T-cell (primary cell): ENCODE measurements around the gene NTM. TPM values are rescaled to one million over a fixed set of nuclear protein-coding genes. Genes with fewer than 3 reads are reported as not detected.

Experiments used
- ATAC-seq, 4 experiments: fragments of 200-7000 bp in 3 of 4; fragments of 150-1000 bp in 1 of 4; cut with Tn5 transposase; replicated peaks in 1 of 4; 1 replicate in 3 of 4; 2 replicates in 1 of 4; pipeline ENCODE4 v1.10.0; 2021; ENCODE audit warnings: moderate library complexity in 3 of 4, mild to moderate bottlenecking in 2 of 4, moderate number of reproducible peaks in 1 of 4
- CTCF ChIA-PET, 2 donors: fragments of 300-600 bp; sonication (Branson Sonifier 250); formaldehyde crosslinking; loops; one replicate each; lab custom pipeline; 2022; ENCODE audit warnings: antibody characterized with exemption in 2 of 2; lab: Charles Lee
- POLR2A ChIA-PET, 2 donors: fragments of 300-600 bp; sonication (Branson Sonifier 250); formaldehyde crosslinking; loops; one replicate each; lab custom pipeline; 2022; ENCODE audit warnings: antibody characterized with exemption in 2 of 2; lab: Charles Lee
- DNase-seq, 35 experiments: peaks; one replicate each; pipeline versions ENCODE4 v3.0.0 to v3.0.0-alpha.2; 2013 to 2023
- H3K27ac ChIP-seq: one replicate; pipeline ENCODE4 v1.5.1; 2013; ENCODE audit warnings: low read length
- H3K27me3 ChIP-seq, 2 experiments: replicated peaks in 1 of 2; 1 replicate in 1 of 2; 2 replicates in 1 of 2; pipeline versions ENCODE4 v1.6.1 to v1.7.0; 2013; ENCODE audit warnings: low read length in 1 of 2, mixed read lengths in 1 of 2; ENCODE audit not compliant: control insufficient read depth in 2 of 2, insufficient read depth in 2 of 2; ENCODE audit errors: extremely low read depth in 1 of 2
- H3K36me3 ChIP-seq, 2 donors: 1 replicate in 1 of 2; 2 replicates in 1 of 2; pipeline versions ENCODE4 v1.6.1 to v1.7.0; 2013; ENCODE audit warnings: low read length in 1 of 2; ENCODE audit not compliant: control insufficient read depth in 2 of 2, insufficient read depth in 1 of 2; ENCODE audit errors: extremely low read depth in 1 of 2
- H3K4me1 ChIP-seq, 2 experiments: 1 replicate in 1 of 2; 2 replicates in 1 of 2; pipeline versions ENCODE4 v1.6.1 to v1.7.0; 2013; ENCODE audit warnings: low read length in 2 of 2, mixed read lengths in 1 of 2; ENCODE audit not compliant: insufficient read depth in 2 of 2, control insufficient read depth in 1 of 2; ENCODE audit errors: extremely low read depth in 1 of 2
- H3K4me3 ChIP-seq, 2 donors: 1 replicate in 1 of 2; 2 replicates in 1 of 2; pipeline versions ENCODE4 v1.5.1 to v1.7.0; 2013; ENCODE audit warnings: mild to moderate bottlenecking in 2 of 2, low read length in 1 of 2, moderate library complexity in 1 of 2; ENCODE audit not compliant: control insufficient read depth in 1 of 2; ENCODE audit errors: extremely low read depth in 1 of 2
- H3K9me3 ChIP-seq: 2 replicates; pipeline ENCODE4 v1.7.0; 2013
- H3K27ac Mint-ChIP-seq, 2 donors: one replicate each; pipeline ENCODE4 v1.8.0; 2020 to 2021; ENCODE audit warnings: mild to moderate bottlenecking in 2 of 2, mixed read lengths in 2 of 2
- H3K27me3 Mint-ChIP-seq, 2 donors: one replicate each; pipeline ENCODE4 v1.8.0; 2021 to 2022; ENCODE audit warnings: mixed read lengths in 2 of 2
- H3K36me3 Mint-ChIP-seq: one replicate; pipeline ENCODE4 v1.8.0; 2021; ENCODE audit warnings: mixed read lengths
- H3K4me1 Mint-ChIP-seq, 3 donors: one replicate each; pipeline ENCODE4 v1.8.0; 2020 to 2022; ENCODE audit warnings: mixed read lengths in 3 of 3, mild to moderate bottlenecking in 1 of 3
- H3K4me3 Mint-ChIP-seq, 3 donors: one replicate each; pipeline ENCODE4 v1.8.0; 2020 to 2022; ENCODE audit warnings: mild to moderate bottlenecking in 3 of 3, mixed read lengths in 3 of 3, moderate library complexity in 3 of 3
- H3K9me3 Mint-ChIP-seq, 3 donors: one replicate each; pipeline ENCODE4 v1.8.0; 2020 to 2022; ENCODE audit warnings: mixed read lengths in 3 of 3
- WGBS: methylation state at CpG from one replicate; pipeline ENCODE4 v1.1.5; 2013; ENCODE audit warnings: missing lambda C conversion rate; ENCODE audit not compliant: insufficient coverage; 5-methylcytosine and 5-hydroxymethylcytosine counted together
- total RNA-seq, 35 experiments: library from RNA in 6 of 35; stranded (reverse) in 6 of 35; fragments of 120-200 nt in 1 of 35; gene quantifications; one replicate each; pipeline versions ENCODE4 v1.2.1 to v1.2.4 and lab custom pipeline; 2013 to 2026

Gene NTM
- total RNA-seq, 5 donors from 2014 or later (not counting 1 experiment from before 2014, with no cell fraction given): not detected

DNA sequence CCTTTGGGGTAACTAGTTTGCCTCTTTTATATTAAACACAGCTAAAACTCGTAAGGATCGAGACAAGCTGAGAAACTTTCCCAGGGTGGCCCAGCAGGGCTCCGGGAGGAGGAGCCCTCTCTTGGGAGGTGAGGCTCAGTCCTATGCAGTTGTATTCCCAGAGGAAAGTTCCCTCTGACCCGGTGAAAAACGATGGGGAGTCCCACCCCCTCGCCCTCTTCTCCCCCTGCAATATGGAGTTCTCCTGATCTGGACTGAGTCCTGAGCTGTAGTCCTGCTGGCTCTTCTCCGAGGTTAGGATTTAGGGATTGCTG is 1.3 kb downstream of the NTM start:
- H3K27me3 ChIP-seq: peaks cover 2 to 15% of the 10 kb centered on the region in 2 experiments
- H3K27ac ChIP-seq: no peak overlapping the region
- DNase-seq: no peak
- no peak overlapping the region for H3K27ac Mint-ChIP-seq
- no peak overlapping the region for H3K4me3 Mint-ChIP-seq
- no peaks in the 10 kb centered on the region for H3K9me3 ChIP-seq
- H3K36me3 Mint-ChIP-seq: no peaks in the 10 kb centered on the region
- no peaks in the 10 kb centered on the region for H3K4me1 Mint-ChIP-seq
- no peak for ATAC-seq
- no peaks in the 10 kb centered on the region for H3K36me3 ChIP-seq
- ChIA-PET POLR2A (no interaction called here), CTCF (no interaction called here)
- WGBS: no CpG with 5 or more reads among the region's 7 CpGs
- H3K4me3 ChIP-seq: no peak overlapping the region
- no peaks in the 10 kb centered on the region for H3K4me1 ChIP-seq
- peaks cover 5% of the 10 kb centered on the region in 2 donors for H3K27me3 Mint-ChIP-seq
- peaks cover 0 to 4% (median 3%) of the 10 kb centered on the region in 3 donors for H3K9me3 Mint-ChIP-seq

DNA sequence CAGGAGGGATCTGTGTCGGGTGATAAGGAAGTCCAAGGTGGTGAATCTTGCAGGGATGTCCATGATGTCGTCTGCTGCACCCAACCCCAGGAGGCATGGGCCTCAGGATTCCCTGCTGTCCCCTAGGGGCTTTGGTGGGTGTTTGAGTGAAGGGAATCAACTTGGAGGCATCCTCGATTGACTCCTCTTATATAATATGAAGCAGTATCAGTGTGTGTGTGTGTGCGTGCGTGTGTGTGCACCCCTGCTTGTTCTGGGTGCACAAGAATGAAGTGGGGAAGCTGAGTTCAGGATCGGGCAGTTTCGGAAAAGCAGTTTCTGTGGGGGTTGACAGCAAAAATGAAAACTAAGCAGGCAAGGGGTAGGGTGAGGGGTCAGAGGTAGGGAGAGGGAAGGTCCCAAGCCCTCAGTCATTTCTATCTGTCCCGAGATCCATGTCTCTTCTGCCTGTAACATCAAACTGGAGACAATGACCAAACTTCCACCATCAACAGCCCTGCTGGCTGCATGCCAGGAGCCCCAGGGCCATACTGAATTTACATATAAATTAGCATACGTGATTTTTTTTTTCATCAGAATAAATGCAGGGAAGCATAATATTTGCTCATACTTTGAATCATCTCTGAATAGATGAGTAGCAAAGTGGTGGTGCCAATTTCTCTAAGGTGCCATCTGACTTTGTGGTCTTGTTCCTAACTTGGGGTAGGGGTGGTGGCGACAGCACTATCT is 2.0 kb downstream of the NTM start:
- POLR2A ChIA-PET: no interaction called here
- H3K9me3 Mint-ChIP-seq: peaks cover 0 to 4% (median 3%) of the 10 kb centered on the region in 3 donors
- no peak for ATAC-seq
- no peaks in the 10 kb centered on the region for H3K36me3 Mint-ChIP-seq
- H3K4me3 ChIP-seq: no peak overlapping the region
- H3K27me3 Mint-ChIP-seq: peaks cover 5% of the 10 kb centered on the region in 2 donors
- WGBS: 83% methylated on average over 4 of the region's 10 CpGs
- H3K27me3 ChIP-seq: peaks cover 2 to 15% of the 10 kb centered on the region in 2 experiments
- no peaks in the 10 kb centered on the region for H3K4me1 Mint-ChIP-seq
- CTCF ChIA-PET: no interaction called here
- H3K4me3 Mint-ChIP-seq: no peak overlapping the region
- no peaks in the 10 kb centered on the region for H3K36me3 ChIP-seq
- no peak overlapping the region for H3K27ac Mint-ChIP-seq
- no peak overlapping the region for H3K27ac ChIP-seq
- DNase-seq: no peak
- no peaks in the 10 kb centered on the region for H3K9me3 ChIP-seq
- no peaks in the 10 kb centered on the region for H3K4me1 ChIP-seq

DNA sequence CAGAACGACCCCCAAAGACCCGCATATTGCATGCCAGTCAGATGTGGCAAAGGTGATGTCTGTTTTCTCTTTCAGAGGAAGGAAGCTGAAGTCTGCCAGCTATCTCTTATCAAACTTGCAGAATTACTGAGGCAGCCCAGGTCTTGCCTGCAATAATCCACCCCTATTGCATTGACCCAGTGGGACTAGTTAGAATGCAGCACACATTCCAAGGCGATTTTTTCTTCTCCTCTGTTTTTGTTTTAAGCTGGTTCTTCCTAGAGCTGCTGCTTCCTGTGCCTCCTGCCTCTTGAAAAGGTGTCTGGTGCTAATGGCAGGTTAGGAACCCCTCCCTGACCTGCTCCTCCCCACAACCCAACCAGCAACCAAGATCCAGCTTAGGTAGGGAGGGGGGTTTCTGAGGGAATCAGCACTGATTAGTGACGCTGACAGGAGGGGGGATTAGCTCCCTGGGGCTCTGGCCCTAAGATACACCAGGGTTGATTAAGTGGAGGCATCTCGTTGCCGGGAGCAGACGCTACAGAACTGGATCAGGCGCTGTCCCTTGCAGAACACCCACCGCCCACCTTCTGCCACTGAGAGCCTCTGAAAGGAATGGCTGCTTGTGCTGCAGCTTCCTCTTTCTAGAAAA is 2.8 kb downstream of the NTM start:
- DNase-seq (no peak), ATAC-seq (no peak)
- 64% methylated on average over 3 of the region's 9 CpGs for WGBS
- no peak overlapping the region for H3K4me3 Mint-ChIP-seq
- no peak overlapping the region for H3K4me3 ChIP-seq
- no peak overlapping the region for H3K27ac ChIP-seq
- peaks cover 5% of the 10 kb centered on the region in 2 donors for H3K27me3 Mint-ChIP-seq
- H3K9me3 Mint-ChIP-seq: peaks cover 0 to 4% (median 3%) of the 10 kb centered on the region in 3 donors
- no peaks in the 10 kb centered on the region for H3K36me3 ChIP-seq
- H3K36me3 Mint-ChIP-seq: no peaks in the 10 kb centered on the region
- H3K27me3 ChIP-seq: peaks cover 2 to 15% of the 10 kb centered on the region in 2 experiments
- ChIA-PET POLR2A (no interaction called here), CTCF (no interaction called here)
- no peaks in the 10 kb centered on the region for H3K9me3 ChIP-seq
- no peak overlapping the region for H3K27ac Mint-ChIP-seq
- no peaks in the 10 kb centered on the region for H3K4me1 ChIP-seq
- H3K4me1 Mint-ChIP-seq: no peaks in the 10 kb centered on the region

DNA sequence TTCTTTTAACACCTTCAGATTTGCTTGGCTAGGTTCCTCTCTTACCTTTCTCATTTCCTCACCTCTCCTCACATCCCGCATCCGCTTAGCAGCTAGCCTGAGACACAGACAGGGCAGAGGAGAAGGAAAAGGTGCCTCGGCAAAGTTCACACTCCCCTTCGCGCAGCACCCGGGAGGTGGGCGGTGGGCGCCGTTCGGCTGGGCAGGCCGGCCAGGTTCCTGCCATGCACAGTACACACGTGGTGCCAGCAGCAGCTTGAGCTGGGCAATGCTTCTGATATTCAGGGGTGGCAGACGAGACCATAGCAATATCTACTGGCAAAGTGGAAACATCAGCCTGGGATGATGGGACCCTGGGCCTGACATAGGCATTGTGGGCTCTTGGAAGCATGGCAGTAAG is 3.3 kb downstream of the NTM start:
- Mint-ChIP-seq H3K4me3 (no peak overlapping the region), H3K36me3 (no peaks in the 10 kb centered on the region), H3K27me3 (peaks cover 5% of the 10 kb centered on the region in 2 donors), H3K9me3 (peaks cover 0 to 3% (median 3%) of the 10 kb centered on the region in 3 donors), H3K4me1 (no peaks in the 10 kb centered on the region), H3K27ac (no peak overlapping the region)
- no peak for ATAC-seq
- WGBS: 83% methylated on average over 13 of the region's 13 CpGs
- H3K27ac ChIP-seq: no peak overlapping the region
- no peaks in the 10 kb centered on the region for H3K9me3 ChIP-seq
- CTCF ChIA-PET: no interaction called here
- no peaks in the 10 kb centered on the region for H3K36me3 ChIP-seq
- POLR2A ChIA-PET: no interaction called here
- no peak for DNase-seq
- peaks cover 2 to 15% of the 10 kb centered on the region in 2 experiments for H3K27me3 ChIP-seq
- no peak overlapping the region for H3K4me3 ChIP-seq
- H3K4me1 ChIP-seq: no peaks in the 10 kb centered on the region

DNA sequence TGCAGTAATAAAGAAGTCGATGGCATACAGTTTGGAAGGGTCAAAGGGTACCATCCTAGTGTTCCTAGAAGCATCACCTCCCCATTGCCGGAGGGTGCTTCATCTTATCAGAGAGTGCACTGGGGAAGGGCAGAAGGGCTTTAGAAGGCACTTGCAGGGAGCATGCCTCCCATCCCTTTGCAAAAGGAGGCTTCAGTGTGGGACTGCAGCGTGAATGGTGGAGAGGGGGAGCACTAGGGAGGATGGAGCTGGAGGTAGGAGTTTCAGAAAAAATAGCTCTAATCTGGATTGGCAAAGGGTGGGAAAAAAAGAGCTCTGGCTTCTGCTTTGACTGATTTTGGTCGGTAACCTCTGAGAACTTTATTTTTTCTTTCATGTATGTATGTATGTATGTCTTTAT is 5.0 kb downstream of the NTM start:
- 38% methylated on average over 1 of the region's 4 CpGs for WGBS

DNA sequence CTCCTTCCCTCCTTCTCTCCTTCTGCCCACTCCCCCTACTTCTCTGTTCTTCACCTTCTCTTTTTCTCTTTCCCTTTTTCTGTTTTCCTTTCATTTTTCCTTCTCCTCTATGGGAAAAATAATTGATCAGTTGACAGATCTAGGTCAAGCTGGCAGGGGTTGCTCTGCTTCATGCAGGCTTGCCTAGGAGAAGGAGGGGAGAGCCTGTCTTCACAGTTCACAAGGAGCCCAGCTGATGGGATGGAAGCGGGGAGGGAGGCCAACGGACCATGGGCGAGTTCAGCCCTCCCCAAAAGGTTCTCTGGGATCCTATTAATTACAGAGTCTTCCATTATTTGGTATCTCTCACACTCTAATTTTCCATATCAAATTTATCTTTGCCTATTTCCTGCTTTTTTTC is 5.5 kb downstream of the NTM start:
- WGBS: 61% methylated on average over 3 of the region's 3 CpGs
- no peak for ATAC-seq
- H3K27ac ChIP-seq: no peak overlapping the region
- DNase-seq: no peak
- no peaks in the 10 kb centered on the region for H3K36me3 Mint-ChIP-seq
- H3K27ac Mint-ChIP-seq: no peak overlapping the region
- H3K9me3 ChIP-seq: no peaks in the 10 kb centered on the region
- peaks cover 0 to 15% of the 10 kb centered on the region in 2 experiments for H3K27me3 ChIP-seq
- no peak overlapping the region for H3K4me3 ChIP-seq
- no peaks in the 10 kb centered on the region for H3K36me3 ChIP-seq
- no peaks in the 10 kb centered on the region for H3K9me3 Mint-ChIP-seq
- H3K4me1 ChIP-seq: no peaks in the 10 kb centered on the region
- POLR2A ChIA-PET: no interaction called here
- H3K27me3 Mint-ChIP-seq: peaks cover 0 to 5% of the 10 kb centered on the region in 2 donors
- CTCF ChIA-PET: interaction anchor here in 1 of 2 donors (0.6 kb wide), 1 partner anchor 295 kb away, joined by 3 read pairs; no protein-coding TSS in a partner anchor
- H3K4me3 Mint-ChIP-seq: no peak overlapping the region
- H3K4me1 Mint-ChIP-seq: no peaks in the 10 kb centered on the region

More for the DNA sequence above, 5.0 kb downstream of the NTM start:
- DNase-seq (no peak), ATAC-seq (no peak)
- CTCF ChIA-PET: no interaction called here
- H3K9me3 Mint-ChIP-seq: no peaks in the 10 kb centered on the region
- no peak overlapping the region for H3K27ac Mint-ChIP-seq
- no peaks in the 10 kb centered on the region for H3K36me3 Mint-ChIP-seq
- no peaks in the 10 kb centered on the region for H3K9me3 ChIP-seq
- no peak overlapping the region for H3K4me3 Mint-ChIP-seq
- peaks cover 0 to 15% of the 10 kb centered on the region in 2 experiments for H3K27me3 ChIP-seq
- peaks cover 0 to 5% of the 10 kb centered on the region in 2 donors for H3K27me3 Mint-ChIP-seq
- H3K4me1 Mint-ChIP-seq: no peaks in the 10 kb centered on the region
- POLR2A ChIA-PET: no interaction called here
- H3K27ac ChIP-seq: no peak overlapping the region
- no peaks in the 10 kb centered on the region for H3K4me1 ChIP-seq
- H3K36me3 ChIP-seq: no peaks in the 10 kb centered on the region
- no peak overlapping the region for H3K4me3 ChIP-seq
